HG03565 (cell line): ENCODE data around the gene DCAF4L1.

ENCODE experiments used
- ATAC-seq: cut with Tn5 transposase; IDR thresholded peaks from one replicate; pipeline ENCODE4 v1.9.1; 2021; ENCODE audit warnings: mild to moderate bottlenecking, moderate library complexity; ENCODE audit not compliant: unreplicated experiment

The DCAF4L1 gene

DNA sequence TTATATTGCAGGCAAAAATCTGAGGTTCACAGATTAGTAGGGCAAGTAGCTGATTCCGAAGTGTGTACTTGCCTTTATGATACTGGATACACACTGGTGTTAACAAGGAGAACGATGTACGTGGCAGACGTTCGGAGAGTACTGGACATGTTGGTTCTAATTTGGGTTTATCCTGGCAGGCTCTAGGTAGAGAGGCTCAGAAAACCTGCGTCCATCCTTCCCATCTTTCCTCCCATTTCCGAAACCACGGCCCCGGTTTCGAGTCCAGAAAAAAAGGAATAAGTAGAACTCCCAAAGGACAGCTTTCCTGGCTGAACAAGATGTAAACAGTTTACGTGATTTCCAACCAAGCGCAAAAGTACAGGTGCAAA, 8.4 kb downstream of the DCAF4L1 start:
- peak; percentile 9 for ATAC-seq

DNA sequence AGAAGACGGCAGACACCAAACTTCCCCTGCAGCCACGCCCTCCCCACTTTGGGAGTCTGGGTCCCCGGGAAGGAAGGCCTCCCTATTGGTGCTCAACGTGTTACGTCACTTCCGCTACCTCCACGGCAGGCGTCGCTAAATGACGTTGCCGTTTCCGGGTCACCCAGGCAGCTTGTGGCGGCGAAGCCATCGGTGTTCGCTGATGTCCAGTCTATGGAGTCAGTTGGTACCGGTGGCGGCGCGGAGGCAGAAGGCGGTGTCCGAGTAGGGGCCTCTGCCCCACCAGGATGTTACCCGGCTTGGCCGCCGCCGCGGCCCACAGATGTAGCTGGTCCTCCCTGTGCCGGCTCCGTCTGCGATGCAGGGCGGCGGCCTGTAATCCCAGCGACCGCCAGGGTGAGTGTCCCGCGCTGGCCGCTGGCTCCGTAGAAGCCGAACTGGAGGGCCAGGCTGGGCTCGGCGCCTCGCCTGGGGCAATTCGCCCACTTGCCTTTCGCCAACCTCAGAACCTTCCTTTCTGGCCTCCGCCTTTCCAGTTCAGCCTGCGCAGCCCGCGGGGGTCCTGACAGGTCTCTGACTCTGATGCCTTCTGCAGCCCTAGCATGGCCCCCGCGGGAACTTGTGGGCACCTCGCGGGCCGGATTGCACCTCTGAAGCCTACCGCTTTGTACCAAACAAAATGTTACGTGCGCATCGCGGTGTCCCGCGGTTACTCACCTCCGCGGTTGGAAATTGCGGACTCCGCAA, 9.0 kb downstream of the DCAF4L1 start, which contains the start of gene SLC30A9:
Gene SLC30A9, plus strand, starts transcription at position 166 of the 747 bp plus-strand sequence. Its CDS starts 122 bp downstream, at position 288.
- ATAC-seq: peak; percentile 97

DNA sequence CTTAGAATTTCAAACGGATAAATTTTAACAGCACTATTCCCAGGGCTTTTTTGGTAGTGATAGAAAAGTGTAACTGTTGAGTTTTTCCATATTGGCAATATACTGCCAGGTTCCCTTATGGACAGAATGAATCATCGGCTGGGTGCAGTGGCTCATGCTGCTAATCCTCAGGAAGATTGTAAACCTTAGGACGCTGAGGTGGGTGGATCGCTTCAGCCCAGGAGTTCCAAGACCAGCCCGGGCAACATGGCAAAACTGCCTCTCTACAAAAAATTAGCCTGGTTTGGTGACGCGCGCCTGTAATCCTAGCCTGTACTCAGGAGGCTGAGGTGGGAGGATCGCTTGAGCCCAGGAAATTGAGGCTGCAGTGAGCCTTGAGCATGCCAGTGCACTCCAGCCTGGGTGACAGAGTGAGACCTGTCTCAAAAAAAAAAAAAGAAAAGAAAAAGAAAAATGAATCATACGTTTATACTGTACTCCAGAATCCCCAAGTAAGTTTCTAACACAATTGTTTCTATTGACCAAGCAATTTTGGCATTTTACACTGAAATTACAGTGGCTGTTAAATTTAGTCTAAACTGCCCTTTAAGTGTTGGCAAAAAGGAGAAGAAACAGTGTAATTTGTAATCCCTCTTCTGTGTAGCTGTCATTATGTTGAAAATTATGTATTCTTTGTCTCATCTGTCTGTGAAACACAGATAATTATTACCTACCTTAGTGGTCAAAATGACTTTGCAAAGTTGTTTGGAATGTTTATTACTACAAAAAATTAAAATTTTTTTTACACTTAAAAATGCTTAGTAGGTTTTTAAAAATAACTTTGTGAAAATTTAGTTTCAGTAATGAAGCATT, 10.6 kb downstream of the DCAF4L1 start:
- ATAC-seq: no peak

DNA sequence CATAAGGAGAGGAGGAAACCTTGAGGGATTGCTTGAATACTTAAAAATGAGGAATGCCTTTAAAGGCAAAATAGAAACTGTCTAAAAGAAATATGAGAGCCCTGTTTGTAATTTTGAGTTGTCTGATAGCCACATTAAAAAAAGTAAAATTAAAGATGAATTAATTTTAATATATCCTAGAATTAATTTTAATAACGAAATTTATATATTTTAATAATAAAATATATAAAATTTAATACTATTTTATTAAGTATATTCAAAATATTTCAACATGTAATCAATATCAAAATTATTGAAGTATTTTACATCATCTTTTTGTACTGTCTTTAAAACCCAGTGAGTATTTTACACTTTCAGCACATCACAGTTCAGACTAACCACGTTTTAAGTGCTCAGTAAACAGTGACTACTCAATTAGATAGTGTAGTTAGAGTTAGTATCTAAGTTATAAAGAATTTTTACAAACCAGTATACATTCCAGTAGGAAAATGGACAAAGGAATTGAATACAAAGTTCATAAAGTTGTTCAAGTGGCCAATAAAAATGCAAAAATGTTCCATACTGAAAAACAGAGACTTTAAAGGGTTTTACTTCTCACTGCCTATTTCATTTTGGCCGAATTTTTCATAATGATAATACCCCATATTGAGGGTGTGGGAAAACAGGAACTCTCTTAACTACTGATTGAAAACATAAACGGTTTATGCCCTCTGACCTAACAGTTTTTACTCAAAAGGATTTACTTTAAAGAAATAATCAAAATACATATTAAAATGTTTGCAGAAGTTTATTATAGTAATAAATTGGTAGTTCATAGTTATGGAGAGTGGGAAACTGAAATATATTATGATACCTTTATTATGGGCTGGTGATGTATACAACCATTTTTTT, 11.7 kb downstream of the DCAF4L1 start:
- no peak for ATAC-seq

DNA sequence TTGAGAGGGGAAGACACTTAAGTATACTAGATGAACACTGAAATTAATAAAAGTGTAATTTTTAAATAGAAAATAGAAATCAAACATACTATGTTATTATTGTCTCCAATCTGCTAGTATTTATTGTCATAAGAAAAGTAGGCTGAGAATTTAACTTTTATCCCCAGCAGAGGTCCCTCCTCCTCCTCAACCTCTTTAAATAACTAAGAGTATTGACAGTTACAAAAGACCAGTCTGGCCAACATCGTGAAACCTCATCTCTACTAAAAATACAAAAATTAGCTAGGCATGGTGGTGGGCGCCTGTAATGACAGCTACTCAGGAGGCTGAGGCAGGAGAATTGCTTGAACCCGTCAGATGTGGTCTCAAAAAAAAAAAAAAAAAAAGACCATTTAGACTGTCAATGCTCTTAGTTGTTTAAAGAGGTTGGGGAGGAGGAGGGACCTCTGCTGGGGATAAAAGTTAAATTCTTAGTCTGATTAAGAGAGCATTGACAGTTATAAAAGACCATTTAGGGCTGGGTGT, 13.0 kb downstream of the DCAF4L1 start:
- no peak for ATAC-seq

DNA sequence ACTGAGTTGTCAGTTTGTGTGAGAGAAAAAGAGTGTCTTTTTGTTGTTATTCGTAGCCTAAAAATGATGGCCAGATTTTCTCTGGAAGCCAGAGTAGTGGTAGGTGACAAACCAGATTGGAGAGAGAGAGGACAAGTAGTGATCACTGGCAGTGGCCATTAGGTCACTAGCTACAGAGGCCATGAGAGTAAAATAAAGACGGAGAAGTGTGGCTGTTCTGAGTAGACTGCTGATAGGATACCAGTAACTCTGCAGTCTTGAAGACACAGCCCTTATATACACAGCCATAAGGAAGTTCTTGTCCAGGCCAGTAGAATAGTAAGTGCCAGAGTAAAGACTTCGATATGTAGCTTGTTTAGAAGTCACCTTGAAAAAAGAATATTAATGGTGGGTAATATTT, 16.5 kb downstream of the DCAF4L1 start:
- no peak for ATAC-seq

DNA sequence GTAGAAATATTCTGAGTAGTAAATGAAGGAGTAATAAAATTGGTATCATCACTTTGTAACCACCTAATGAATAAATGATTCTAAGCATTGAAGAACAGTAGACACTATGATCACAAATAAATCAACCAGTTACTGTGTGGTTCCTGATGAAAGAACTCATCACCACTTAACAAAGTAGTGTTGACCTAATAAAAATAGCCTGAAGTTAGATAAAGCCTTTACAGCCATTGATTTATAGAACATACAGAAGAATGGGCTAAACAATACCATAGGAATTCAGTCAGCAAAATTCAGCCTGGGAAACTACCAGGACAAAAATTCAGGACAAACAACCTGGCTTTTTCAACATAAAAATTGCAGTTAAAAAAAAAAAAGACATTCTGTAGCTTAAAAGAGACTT, 17.8 kb downstream of the DCAF4L1 start:
- ATAC-seq: no peak

DNA sequence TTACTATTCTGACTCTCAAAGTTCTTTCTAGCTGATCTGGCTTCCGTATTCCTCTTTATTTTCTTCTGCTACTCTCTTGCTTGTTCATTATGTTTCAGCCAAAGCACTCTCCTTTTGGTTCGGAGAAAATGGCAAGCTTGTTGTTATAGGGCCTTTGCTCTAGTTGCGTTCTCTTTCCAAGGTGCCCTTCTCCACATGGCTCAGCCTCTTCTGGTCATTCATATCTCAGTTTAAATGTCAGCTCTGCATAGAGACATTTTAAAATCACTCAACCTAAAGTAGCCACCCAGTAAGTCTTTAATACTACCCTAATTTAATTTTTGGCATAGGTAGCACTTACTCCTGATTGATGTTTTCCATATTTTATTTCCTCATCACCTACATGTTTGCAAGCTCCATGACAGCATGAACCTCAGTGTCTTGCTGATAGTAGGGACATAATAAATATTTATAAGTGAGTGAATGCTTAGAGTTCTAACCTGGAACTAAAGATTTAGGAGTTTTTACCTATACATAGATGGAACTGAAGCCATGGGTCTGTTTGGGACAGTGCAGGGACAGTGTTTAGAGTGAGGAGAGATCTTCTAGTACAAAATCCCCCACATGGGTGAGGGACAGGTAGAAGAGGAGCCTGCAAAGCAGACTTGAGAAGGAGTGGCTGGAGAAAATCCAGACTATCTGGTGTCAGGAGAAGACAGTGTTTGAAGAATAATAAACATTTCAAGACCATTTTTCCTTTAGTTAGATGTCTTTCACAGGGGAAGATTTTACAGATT, 26.6 kb downstream of the DCAF4L1 start:
- ATAC-seq: no peak

DNA sequence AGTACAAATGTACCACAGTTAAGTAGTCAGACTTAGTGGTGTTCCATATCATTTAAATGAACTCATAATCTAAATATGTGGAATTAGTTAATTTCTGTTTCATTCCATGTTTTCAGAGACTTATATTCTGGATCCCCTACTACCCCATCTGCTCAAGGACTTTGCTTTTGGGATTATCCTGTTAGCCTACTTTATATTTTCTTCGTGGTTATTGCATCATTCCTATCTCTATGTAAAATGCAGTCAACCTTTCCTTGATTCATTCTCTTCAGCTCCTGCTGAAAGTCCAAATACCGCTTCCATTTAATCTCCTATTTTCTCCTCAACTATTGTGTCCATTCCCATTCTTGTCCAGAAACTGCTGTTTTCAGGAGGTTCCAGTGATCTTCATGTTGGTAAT, 33.9 kb downstream of the DCAF4L1 start:
- no peak for ATAC-seq

DNA sequence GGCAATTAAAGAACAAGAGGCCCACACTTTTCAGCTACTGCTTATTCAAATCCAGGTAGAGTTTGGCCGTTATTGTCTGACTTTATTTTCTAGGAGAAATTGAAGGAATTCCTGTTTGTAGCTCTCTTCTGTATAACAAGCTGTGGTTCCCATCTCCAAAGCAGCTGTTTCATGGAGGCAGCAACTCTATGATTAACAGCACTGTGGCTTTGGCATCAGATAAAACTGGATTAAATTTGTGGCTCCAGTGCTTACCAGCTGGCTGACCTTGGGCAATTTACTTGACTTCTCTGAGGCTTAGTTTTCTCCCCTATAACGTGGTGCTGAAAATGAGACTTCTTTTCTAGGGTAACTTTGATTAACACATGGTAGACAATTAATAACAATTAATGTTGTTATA, 36.9 kb downstream of the DCAF4L1 start:
- no peak for ATAC-seq
